NCI-H748 (cell line): ENCODE measurements around the gene RPL7L1.
"Not testable (repeated sequence)": the region's sequence is repeated elsewhere in the genome, so short reads cannot be mapped to it uniquely, and the experiment has no call there.

Experiments used
- DNase-seq: peaks from one replicate; lab custom pipeline; 2025; ENCODE audit not compliant: unreplicated experiment; lab: John Stamatoyannopoulos, UW

RPL7L1 gene

DNA sequence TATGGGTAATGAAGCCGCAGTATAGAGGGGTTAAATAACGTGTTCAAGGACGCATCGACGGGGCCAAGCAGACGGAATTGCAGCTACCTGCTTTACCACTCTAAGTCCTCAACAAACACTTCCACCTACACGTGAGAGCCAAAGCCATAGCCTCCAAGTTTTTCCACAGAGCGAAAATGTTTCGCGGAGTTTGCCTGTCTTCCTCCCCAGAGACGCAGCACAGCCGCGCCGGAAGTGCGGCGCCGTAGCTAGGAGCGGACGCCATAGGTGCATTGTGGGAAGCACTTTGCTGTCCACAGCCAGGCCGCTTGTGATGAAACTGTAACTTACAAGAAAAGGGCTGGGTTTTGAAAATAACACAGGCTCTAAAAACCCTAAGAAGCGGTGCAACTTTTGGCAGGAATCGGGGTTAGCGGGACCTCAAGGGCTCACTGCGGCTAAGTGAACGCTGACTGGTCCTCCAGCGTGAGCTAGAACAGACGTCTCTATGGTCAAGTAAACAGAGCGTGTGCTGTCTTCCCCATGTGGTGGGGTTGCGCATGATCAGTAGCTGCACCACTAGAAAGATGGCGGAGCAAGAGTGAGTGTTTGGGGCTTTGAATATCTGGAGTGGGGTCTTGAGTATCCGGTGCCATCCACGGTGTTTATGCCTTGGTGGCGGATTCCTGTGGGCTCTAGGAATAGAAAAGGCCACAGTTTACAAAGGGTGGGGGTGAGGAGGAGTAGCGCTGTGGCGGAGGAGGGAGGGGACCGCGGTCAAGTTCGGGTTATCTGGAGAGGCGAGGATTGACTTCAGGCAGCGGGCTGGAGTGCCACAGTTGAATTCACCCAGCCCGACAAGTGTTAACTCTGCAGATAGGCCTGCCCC lies at the start of gene RPL7L1:
RPL7L1 (plus strand) TSS at position 245 of the 868 bp plus-strand sequence; CDS start at position 540, 295 bp downstream.
- DNase-seq: peak; percentile 93

DNA sequence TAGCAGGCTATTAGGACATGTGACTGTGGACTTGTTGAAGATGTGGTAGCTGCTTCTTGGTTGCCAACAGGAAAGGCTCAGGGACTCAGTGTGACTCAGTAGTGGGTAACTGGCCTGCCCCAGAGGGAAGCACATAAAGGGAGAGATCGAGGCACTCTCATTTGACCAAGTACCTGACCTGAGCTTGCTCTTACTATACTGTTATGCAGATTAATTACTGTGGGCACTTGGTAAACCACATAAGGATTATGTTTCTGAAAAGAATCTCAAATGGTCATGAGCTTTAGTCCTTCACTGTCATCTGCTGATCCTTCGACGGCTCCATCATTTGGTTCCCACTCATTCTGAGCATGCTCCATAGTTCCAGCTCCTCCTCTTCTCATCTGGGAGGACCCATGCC lies 48.2 kb upstream of the RPL7L1 start:
- DNase-seq: no peak

DNA sequence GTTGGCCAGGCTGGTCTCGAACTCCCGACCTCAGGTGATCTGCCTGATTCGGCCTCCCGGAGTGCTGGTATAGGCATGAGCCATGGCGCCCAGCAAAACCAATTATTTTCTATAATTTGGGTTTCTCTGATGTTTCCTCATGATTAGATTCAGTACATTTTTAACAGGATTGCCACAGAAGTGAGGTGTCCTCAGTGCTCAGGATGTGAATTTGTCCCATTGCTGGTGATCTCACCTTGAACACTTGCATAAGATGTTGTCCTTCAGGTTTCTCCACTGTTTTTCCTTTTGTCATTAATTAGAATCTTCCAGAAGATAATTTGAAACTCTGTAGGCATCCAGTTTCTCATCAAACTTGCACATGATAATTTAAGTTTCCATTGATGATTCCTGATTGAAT lies 45.4 kb upstream of the RPL7L1 start:
- DNase-seq: no peak

DNA sequence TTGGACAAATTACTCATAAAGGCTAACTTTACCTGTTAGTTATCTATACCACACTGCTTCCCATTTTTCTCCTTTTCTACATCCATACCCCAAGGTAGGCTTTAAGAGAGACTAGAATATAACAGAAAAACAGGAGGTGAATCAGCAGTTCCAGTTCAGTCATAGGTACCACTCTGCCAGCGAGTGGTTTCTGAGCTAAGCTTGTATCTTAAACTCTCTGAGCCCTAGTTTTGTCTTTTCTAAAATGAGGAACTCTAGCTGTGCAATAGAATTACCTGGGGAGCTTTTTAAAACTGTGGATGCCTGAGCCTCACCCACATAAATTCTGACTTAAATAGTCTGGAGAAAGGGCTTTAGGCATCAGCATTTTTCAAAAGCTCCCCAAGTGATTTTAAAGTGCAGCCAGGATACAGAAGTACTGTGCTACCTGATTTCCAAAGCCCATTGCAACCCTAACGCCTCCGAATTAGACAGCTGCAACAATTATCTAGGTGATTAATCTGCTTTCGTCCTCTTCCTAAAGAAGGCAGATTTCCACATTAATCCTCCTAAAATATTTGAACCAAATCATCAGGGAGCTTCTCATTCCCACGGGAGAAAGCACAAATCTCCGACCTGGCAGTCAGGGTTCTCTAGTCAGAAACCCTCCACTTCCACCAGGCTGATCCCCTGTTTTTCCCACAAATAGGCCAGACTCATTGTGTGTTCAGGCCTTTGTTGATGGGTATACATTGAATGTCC lies 37.4 kb upstream of the RPL7L1 start:
- DNase-seq: no peak

DNA sequence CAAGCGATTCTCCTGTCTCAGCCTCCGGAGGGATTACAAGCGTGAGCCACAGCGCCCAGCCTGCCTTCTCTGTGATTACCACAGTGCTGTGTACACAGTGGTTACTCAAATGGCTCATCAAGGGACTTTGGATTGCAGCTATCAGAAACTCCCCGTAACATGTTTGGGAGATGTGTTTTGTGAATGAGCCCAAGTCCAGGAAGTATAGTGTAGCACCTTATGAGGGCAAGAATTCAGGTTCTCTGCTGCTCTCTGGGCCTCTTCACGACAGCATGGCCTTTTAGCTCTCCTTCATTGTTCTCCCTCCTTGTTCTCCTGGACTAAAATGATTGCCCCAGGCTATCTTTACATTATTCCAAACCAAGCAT lies 34.1 kb upstream of the RPL7L1 start:
- DNase-seq: peak; percentile 43

DNA sequence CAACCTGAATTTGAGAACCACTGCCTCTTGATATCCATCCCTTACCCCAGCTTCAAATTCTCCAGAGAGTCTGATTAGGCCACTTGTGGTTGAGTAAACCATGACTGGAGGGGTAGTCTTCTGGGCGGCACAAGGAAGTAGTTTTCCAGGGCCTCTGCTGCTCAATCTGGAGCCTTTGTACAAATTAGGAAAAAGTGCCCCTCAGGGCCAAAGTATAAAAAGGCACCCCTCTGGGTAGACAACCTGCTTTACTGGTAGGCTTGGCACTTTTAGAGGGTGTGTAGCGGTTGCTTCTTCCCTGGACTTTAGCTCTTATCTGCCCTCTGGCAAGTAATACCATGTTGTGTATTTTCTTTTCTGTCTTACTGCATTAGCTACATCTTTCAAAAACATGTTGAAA lies 32.9 kb upstream of the RPL7L1 start:
- no peak for DNase-seq

DNA sequence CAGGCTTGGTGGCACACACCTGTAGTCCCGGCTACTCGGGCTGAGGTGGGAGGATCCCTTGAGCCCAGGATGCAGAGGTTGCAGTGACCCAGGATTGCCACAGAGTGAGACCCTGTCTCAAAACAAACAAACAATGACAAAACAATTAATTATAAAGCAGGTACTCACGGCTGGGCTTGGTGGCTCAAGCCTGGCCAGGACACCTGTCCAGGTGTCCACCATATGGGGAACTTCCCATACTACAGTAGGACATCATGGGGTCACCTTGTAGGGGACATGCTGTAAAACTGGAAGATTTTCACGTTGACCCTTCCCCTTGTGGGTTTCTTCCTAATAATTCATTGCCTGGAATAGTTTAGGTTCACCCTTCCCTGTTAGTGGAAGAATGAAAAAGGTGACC lies 30.7 kb upstream of the RPL7L1 start:
- no peak for DNase-seq

DNA sequence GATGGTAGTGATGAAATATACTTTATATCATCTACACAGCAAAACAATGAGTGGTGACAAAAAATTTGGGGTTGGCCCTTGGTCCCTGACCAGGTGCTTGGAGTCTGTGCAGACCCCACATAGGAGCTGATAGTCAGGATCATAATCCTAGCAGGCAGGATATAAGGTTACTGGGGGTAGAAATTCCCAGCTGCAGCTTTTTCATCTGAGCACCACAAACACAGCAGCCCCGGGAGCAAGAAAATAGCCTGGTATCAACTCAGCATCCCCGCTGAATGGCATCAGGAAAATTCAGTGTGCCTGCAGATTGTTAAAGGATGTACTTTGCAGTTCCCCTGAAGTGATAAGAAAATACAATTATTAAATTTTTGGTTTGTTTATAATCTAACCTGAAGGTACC lies 27.8 kb upstream of the RPL7L1 start:
- no peak for DNase-seq

DNA sequence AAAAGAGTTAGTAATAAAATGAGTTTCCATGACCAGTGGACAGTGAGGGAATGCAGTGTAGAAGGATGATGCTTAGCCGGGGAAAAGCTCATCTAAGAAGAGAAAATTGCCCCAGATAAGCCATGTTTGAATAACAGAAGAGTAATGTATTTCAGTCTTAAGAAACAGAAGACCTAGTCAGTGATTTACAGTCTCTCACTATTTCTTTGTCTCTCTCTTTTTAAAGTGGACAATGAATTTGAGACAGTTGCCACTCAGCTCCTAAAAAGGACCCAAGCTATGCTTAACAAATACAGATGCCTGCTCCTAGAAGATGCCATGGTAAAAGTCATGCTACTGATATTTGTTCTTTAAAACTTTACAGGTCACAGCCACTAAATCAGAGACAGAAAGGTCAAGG lies 19.4 kb upstream of the RPL7L1 start:
- DNase-seq: no peak

DNA sequence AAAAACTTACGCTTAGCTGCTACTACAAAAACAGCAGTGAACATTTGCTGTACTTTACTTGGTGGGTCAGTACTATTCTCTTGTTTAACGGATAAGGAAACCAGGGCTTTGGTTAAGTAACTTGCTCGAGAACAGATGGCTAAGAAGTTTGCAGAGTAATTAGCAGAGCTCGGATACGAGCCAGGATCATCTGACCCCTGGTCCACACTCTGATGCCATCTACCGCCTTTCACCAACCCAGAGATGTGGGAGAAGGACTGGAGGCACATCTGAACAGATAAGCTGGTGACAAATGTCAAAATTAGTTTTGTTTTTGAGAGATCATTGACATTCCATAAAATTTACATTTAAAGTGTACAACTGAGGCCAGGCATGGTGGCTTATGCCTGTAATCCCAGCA lies 18.9 kb upstream of the RPL7L1 start:
- DNase-seq: no peak

DNA sequence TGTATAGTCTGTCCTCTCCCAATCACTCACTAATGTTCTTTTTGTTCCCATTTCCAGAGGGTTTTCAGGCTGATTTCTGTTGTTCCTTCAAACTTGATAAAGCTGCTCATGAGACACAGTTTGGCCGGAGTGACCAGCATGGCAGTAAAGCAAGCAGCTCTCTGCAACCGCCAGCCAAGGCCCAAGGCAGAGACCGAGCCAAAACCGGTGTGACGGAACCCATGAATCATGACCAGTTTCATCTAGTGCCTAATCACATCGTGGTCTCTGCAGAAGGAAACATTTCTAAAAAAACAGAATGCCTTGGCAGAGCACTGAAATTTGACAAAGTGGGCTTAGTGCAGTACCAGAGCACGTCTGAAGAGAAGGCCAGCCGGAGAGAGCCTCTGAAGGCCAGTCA lies 14.8 kb upstream of the RPL7L1 start:
- DNase-seq: no peak

DNA sequence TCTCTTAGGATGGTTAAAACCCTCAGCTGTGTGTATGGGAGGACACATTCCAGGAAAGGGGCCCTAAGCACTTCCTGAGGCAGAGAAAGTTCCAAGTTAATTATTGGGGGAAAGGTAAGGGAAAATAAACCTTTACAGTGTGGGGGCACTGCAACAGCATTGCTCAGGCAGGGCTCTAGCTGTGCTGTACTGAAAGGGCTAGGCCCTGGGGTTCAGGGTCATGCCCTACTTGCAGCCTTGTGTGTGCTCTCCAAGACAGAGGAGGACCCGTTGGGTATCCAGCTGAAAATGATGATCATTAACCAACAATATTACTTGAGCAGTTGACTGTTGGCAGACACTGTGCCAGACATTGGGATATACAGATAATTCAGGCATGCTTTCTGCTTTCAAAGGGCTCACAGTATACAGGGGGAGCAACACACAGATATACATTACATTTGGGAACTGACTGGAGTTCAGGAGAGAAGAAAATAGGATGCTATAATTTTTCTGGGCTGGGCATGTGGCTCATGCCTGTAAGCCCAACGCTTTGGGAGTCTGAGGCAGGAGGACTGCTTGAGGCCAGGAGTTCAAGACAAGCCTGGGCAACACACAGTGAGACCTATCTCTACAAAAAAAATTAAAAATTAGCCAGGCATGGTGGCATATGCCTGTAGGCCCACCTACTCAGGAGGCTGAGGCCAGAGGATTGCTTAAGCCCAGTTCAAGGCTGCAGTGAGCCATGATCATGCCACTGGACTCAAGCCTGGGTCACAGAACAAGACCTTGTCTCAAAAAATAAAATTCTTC lies 9.1 kb upstream of the RPL7L1 start:
- no peak for DNase-seq

DNA sequence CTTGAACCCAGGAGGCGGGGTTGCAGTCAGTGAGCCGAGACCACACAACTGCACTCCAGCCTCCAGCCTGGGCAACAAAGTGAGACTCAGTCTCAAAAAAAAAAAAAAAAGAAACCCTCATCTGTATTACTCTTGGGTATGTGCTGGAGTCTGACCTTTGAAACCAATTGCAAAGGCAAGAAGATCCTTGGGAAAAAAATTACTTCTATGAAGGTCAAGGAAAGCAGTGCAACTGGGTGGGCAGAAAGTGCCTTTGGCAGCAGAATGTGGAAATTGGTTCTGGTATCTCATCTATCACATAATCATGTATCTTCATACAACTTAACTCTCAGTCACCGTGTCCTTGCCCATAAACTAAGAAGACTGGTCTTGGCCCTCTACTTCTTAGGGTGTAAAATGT lies 7.7 kb upstream of the RPL7L1 start:
- no peak for DNase-seq

DNA sequence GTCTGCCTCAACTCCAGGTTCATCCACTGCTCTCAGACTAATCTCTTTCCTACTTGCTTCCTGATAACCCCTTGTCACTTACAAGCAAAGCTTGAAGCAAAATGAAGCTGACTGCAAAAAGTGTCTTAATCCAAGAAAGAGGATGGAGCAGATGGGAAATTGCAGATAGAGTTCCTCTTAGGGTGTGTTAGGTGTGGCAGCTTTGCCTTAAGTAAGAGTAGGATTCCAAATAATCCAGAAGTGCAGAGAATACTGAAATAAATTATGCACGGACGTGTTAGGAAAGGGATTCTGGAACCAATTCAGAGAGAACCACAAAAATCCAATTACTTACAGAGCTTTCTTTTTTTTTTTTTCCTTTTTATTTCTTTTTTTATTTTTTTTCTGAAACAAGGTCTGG lies 6.1 kb upstream of the RPL7L1 start:
- no peak for DNase-seq

DNA sequence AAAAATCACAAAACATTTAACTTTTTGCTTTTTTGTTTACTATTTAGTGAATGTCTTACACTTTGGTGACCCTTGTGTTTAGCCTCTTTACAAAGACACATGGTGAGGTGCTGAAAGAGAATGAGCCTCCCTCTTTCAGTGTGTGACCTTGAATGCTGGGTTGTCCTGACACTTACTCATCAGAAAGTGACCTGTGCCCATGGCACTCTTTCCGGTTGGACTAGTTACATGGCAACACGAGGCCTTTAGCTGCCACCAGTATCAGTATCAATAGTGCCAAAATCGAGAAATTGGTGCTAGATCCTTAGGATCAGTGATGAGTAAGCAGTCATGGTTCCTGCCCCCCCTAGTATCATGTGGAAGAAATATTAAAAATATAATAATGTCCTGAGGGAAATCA lies 1.7 kb upstream of the RPL7L1 start:
- no peak for DNase-seq

DNA sequence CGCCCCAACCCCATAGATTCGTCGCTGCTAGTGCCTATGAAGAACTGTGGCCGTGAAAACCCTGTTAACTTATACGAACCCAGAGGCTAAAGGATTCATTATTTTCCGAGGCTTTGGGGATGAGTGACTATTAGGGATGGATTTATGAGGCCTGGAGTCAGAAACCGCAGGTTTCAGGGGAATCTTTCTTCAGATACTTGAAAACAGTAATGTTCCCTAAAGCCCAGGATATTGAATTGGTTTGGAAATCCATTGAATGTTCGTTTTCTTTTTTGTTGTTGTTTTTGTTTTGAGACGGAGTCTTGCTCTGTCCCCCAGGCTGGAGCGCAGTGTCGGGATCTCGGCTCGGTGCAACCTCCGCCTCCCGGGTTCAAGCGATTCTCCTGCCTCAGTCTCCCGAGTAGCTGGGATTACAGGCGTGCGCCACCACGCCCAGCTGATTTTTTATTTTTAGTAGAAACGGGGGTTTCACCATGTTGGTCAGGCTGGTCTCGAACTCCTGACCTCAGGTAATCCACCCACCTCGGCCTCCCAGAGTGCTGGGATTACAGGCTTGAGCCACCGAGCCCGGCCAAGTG lies 913 bp downstream of the RPL7L1 start:
- DNase-seq: not testable (repeated sequence)

DNA sequence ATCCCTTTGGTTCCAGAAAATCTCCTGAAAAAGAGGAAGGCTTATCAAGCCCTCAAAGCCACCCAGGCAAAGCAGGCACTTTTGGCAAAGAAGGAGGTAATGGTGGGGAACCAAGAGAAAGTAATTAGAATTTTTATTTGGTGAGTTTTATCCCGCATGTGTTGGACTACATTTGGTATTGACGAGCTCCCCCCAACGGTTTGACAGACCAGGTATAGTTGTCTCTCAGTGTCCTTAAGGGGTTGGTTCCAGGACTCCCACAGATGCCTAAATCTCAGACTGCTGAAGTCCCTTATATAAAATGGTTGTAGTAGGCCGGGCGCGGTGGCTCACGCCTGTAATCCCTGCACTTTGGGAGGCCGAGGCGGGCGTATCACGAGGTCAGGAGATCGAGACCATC lies 1.5 kb downstream of the RPL7L1 start:
- DNase-seq: not testable (repeated sequence)

DNA sequence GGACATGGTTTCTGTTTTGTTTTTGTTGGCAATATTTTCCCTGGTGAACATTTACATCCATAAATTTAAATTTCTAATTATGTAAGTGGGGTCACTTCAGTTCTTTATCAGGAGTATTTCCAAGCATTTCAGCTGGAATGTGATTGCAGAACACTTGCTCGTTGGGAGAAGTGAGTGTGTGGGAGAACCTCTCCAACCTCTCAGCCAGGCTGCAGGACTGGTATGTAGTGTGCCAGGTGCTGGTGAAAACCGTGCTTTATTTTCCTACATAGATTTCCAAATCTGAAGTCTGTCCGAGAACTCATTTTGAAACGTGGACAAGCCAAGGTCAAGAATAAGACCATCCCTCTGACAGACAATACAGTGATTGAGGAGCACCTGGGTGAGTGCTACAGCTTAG lies 6.3 kb downstream of the RPL7L1 start:
- DNase-seq: no peak

DNA sequence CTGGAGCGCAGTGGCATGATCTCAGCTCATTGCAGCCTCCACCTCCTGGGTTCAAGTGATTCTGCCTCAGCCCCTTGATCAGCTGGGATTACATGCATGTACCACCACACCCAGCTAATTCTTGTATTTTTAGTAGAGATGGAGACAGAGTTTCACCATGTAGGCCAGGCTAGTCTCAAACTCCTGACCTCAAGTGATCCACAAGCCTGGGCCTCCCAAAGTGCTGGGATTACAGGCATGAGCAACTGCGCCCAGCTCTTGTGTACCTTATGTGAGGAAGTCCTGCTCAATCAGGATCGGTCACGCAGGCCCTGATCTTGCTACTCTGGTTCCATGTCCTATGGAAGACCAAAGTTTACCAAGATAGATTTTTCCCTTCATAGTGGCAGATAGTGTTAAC lies 8.8 kb downstream of the RPL7L1 start:
- DNase-seq: not testable (repeated sequence)

DNA sequence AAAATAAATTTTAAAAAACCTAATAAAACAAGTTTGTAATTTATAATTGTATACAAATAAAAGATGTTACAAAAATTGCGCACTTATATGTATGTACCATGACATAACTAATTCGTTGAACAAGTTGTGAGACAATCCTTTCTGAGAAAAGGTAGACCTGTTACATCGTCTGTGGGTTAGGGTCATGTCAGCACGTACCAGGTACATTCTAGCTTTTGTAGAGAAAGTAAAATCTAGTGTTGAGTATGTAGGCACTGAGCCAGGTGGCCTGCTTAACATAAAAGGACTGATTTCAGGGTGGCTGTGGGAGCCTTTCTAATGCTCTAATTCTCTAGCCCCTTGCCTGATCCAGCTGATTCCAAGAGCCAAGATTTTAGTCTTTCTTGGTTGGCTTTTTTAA lies 10.4 kb downstream of the RPL7L1 start:
- DNase-seq: no peak
